ENCODE results near the gene NIP7. TPM values are rescaled to one million over a fixed set of nuclear protein-coding genes. Genes with fewer than 3 reads are reported as not detected.

Gene NIP7
- total RNA-seq, 1 experiment from 2014 or later = 62.8 TPM

DNA sequence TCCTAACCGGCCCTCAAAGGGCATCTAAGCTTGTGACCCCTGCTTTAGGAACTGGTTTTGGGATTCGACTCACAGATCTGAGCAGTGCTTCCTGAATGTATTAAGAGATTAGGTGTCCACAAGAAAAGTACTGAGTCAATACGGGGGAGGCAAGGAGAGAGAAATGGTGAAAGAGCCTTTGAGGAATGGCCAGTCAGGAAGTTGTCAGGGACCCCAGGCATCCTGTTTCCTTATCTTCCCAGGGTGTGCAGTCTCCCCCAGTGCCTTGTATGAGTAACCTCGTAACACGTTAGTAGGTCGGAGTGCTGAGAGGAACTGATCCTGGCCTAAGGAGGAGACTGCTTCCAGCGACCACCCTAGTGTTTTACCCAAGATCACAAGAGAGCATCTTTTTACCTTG, 28.4 kb downstream of the NIP7 start:
- H3K79me2 ChIP-seq (ENCODE audit: insufficient read depth, low read length) = peaks cover 46% of the 10 kb centered on the region
- RAD21 ChIA-PET (ENCODE audit: low non-redundant PET in 1 of 2, low total read pairs in 2 of 2, uncharacterized antibody in 2 of 2, unreplicated experiment in 2 of 2) = no interaction called here
- H4K20me1 ChIP-seq (ENCODE audit: insufficient read depth) = peaks cover 7% of the 10 kb centered on the region; the same call in 1 of the 2 replicates
- H3K9ac ChIP-seq (ENCODE audit: low read length) = no peak overlapping the region
- H3K27me3 ChIP-seq (ENCODE audit: insufficient read depth, low read length) = no peaks in the 10 kb centered on the region
- H2AFZ ChIP-seq (ENCODE audit: low read depth, low read length, poor library complexity, severe bottlenecking) = no peak overlapping the region
- no TSS peak for BruUV-seq (replicated peaks)
- intact Hi-C loops (cut with micrococcal nuclease) = no loop called here
- no peak for TF ChIP-seq TCF7L2 (IDR thresholded peaks at IDR 0.05; ENCODE audit: borderline replicate concordance, extremely low read depth, insufficient read depth, insufficient read length)
- TF ChIP-seq YY1 (IDR thresholded peaks at IDR 0.05; ENCODE audit: extremely low read depth, insufficient replicate concordance, low read depth, low read length) = no peak
- TF ChIP-seq RAD21 (IDR thresholded peaks at IDR 0.05; ENCODE audit: low read depth) = no peak
- no peak for TF ChIP-seq ZFX (IDR thresholded peaks at IDR 0.05)
- no peak for TF ChIP-seq SIN3A (IDR thresholded peaks at IDR 0.05; ENCODE audit: low read depth)
- TF ChIP-seq CTCF (IDR thresholded peaks at IDR 0.05 in 2 of 3, conservative IDR thresholded peaks at IDR 0.05 in 1 of 3; ENCODE audit: borderline replicate concordance in 1 of 3, insufficient read depth in 1 of 3, low read depth in 2 of 3, low read length in 2 of 3) = no peak
- no peak for TF ChIP-seq CBX3 (IDR thresholded peaks at IDR 0.05; ENCODE audit: low read depth)
- TF ChIP-seq POLR2AphosphoS5 (IDR thresholded peaks at IDR 0.05; ENCODE audit: low read depth, low read length) = no peak
- no peak for TF ChIP-seq FOSL1 (IDR thresholded peaks at IDR 0.05; ENCODE audit: low read depth)
- TF ChIP-seq ZNF274 (IDR thresholded peaks at IDR 0.05; ENCODE audit: low read depth, low read length) = no peak
- no peak for TF ChIP-seq ATF3 (IDR thresholded peaks at IDR 0.05)
- no peak for TF ChIP-seq CEBPB (IDR thresholded peaks at IDR 0.05; ENCODE audit: low read depth)
- no peak for TF ChIP-seq POLR2A (IDR thresholded peaks at IDR 0.05; ENCODE audit: borderline replicate concordance, extremely low read depth, insufficient read depth, insufficient read length)
- no peak for TF ChIP-seq EGR1 (IDR thresholded peaks at IDR 0.05; ENCODE audit: low read depth)
- TF ChIP-seq EZH2phosphoT487 (IDR thresholded peaks at IDR 0.05; ENCODE audit: borderline replicate concordance) = no peak
- no peak for TF ChIP-seq SP1 (IDR thresholded peaks at IDR 0.05; ENCODE audit: low read depth)
- no peak for TF ChIP-seq REST (IDR thresholded peaks at IDR 0.05; ENCODE audit: low read depth)
- TF ChIP-seq, protein P1, sequence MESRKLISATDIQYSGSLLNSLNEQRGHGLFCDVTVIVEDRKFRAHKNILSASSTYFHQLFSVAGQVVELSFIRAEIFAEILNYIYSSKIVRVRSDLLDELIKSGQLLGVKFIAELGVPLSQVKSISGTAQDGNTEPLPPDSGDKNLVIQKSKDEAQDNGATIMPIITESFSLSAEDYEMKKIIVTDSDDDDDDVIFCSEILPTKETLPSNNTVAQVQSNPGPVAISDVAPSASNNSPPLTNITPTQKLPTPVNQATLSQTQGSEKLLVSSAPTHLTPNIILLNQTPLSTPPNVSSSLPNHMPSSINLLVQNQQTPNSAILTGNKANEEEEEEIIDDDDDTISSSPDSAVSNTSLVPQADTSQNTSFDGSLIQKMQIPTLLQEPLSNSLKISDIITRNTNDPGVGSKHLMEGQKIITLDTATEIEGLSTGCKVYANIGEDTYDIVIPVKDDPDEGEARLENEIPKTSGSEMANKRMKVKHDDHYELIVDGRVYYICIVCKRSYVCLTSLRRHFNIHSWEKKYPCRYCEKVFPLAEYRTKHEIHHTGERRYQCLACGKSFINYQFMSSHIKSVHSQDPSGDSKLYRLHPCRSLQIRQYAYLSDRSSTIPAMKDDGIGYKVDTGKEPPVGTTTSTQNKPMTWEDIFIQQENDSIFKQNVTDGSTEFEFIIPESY (IDR thresholded peaks at IDR 0.05; ENCODE audit: extremely low read depth, insufficient replicate concordance, low read length) = no peak
- no peak for TF ChIP-seq ELF1 (IDR thresholded peaks at IDR 0.05; ENCODE audit: borderline replicate concordance, low read depth)
- TF ChIP-seq MAX (IDR thresholded peaks at IDR 0.05) = no peak
- ATAC-seq = no peak
- POLR2A ChIA-PET = no interaction called here
- no peak overlapping the region for H3K4me2 ChIP-seq (ENCODE audit: low read length)
- no peaks in the 10 kb centered on the region for H3K9me2 ChIP-seq (ENCODE audit: insufficient read depth)
- no peak overlapping the region for H3K4me3 ChIP-seq (replicated peaks in 1 of 2; ENCODE audit: low read depth in 1 of 2, low read length in 2 of 2)
- no peaks in the 10 kb centered on the region for H3K9me3 ChIP-seq (ENCODE audit: control insufficient read depth in 1 of 2, insufficient read depth in 1 of 2, low read depth in 1 of 2, low read length in 2 of 2)
- no peaks in the 10 kb centered on the region; a peak in 1 of 4 replicates for H3K4me1 ChIP-seq (ENCODE audit: control insufficient read depth in 1 of 2, insufficient read depth in 2 of 2, low read length in 2 of 2)
- no peak for DNase-seq (ENCODE audit: low read depth, low spot score)
- no peak overlapping the region for H3K27ac ChIP-seq (ENCODE audit: low read depth, low read length)
- CTCF ChIA-PET = no interaction called here
- peaks cover 62 to 82% of the 10 kb centered on the region in 2 experiments for H3K36me3 ChIP-seq (ENCODE audit: control insufficient read depth in 1 of 2, insufficient read depth in 2 of 2, low read length in 2 of 2)

All from HCT116 (cell line).